DMS 273 (cell line): ENCODE results near the gene IRF6.

Source experiments
- DNase-seq: peaks from one replicate; lab custom pipeline; 2025; ENCODE audit not compliant: unreplicated experiment; lab: John Stamatoyannopoulos, UW

Gene IRF6

DNA sequence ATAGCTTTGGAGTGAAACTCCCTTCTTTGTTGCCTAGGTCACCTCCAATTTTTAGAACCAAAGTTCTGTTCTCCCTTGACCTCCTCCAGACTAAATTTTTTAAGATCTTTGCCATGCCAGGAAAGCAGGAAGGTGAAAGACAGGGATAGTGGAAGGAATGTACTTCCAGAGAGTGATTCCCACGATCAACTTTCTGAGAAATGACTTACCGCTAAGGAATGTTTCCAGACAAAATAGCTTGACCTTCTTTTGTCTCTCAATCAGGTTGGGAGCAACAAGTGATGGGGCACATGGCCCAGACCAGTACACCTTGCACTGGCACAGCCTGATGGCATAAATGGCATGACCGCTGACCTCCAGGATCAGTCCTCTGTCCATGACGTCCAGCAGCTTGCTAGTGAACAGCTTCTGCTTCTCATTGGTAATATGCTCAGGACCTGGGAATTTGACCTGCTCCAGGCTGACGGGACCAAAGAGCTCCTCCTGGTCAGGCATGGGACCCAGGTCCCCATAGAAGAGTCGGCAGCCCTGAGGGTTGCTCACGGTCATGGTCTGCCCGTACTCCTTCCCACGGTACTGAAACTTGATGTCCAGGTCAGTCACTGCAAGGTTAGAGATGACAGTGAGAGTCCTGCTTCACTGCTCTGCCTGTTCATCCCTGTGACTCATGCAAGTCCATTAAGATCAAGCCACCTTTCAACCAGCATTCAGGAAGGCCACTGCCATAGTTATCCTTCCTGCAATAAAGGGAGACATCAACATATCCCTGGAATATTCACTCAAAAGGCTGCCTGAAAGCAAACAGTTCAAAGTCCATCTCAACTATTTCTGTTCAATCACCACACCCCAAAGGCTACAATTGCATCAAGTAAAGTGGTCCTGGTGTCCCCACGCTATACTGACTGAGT is 15.4 kb downstream of the IRF6 start:
- no peak for DNase-seq

GRCh38 chr1:209789245-209789644 is 16.7 kb downstream of the IRF6 start:
- no peak for DNase-seq

DNA sequence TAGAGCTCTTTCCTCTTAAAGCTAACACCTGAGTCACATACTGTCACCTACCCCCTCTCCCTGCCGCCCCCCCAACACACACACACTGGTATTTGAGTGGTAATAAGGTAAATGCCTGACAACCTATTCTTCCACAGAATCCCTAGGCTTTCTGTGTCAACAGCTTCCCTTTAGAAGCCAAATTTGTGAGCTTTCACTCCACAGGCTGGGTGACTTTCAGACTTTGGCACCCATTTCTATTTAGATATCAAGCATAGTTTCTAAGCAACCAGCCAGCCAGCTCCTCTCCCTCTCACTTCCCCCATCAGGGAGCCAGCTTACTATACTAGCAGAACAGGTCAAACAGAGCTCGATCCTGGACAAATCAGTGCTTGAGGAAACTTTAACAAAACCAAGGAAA is 18.4 kb downstream of the IRF6 start:
- DNase-seq: peak; percentile 26

GRCh38 chr1:209786146-209786545 is 19.8 kb downstream of the IRF6 start:
- DNase-seq: peak; percentile 26

DNA sequence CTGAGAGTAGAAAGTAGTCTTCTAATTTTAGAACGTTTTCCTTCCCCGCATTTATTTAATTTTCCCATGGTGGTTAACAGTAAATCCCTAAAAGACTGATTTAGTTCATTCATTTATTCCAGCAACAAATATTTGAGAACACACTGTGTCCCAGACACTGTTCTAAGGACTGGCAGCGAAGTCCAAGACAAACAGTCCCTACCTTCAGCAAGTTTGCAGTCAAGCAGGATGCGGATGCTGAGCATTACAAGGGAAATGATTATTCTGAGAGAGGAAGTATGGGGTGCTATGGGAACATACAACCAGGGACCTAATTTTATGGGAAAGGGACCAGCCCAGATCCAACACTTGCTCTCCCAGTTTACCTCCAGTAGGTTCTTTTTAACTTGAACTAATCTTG is 20.4 kb downstream of the IRF6 start:
- no peak for DNase-seq

- DNase-seq: peak; percentile 100
Observed at GRCh38 chr1:209784265-209785169, 21.4 kb downstream of the IRF6 start, which contains the start of gene C1orf74. TSS of gene C1orf74 (minus strand) at chr1:209784559. CDS start at chr1:209783634, 925 bp downstream.

DNA sequence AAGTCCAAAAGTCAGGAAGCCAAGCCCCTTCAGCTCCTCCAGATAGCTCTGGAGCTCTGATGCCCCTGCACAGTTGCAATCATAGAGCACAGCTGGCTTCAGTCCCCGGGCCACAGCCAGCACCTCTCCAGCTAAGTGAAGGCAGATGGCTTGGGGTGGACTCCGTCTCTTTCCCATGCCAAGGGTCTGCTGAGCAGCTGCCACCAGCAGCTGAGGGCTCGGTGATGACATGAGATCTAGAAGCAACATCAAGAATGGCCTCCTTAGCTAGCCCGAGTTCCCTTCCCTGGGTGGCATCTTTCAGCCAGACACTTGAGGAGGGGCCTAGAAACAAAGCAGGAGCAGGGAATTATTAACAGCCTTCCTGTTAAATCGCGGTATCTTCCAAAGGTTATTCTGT is 22.6 kb downstream of the IRF6 start:
- peak; percentile 87 for DNase-seq

- DNase-seq: no peak
Observed at GRCh38 chr1:209780268-209780667, 25.7 kb downstream of the IRF6 start.

DNA sequence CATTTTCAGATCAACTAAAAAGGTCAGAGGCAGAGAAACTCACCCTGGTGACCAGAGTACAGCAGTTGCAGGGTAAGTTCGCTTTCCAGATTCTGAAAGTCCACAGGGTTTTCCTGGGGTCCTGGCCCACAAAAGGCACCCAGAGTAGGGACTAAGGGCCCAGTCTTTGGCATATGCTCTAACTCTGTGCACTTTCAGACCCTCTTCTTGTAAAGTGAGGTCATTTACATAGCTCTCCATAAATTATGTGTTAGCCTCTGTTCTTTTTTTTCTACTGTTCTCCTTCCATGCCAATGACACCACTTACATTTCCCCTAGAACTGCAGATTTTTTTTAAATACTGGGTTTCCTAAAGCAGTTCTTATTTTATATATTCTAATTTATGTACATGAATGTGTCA is 27.8 kb downstream of the IRF6 start:
- no peak for DNase-seq

GRCh38 chr1:209777587-209777986 is 28.4 kb downstream of the IRF6 start:
- DNase-seq: no peak

DNA sequence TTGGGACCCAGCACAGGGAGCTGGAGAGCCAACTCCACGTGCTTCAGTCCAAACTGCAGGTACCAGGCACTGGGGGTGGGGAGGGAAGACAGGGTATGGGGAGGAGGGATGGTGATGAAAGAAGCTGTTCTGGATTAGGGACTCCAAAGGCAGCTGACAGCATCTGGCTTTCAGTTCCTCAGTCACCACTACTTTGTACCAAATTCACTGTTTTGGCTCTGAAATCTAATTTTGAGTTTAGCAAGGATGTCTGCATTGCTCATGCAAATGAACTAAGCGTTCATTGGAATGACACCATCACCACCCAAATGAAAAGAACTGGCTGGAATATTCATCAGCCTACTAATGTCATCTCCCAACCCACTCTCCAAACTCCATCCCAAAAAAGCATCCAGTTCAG is 30.3 kb downstream of the IRF6 start:
- DNase-seq: no peak

- no peak for DNase-seq
Observed at GRCh38 chr1:209774592-209774991, 31.4 kb downstream of the IRF6 start.

- no peak for DNase-seq
Observed at GRCh38 chr1:209772126-209772525, 33.8 kb downstream of the IRF6 start.

DNA sequence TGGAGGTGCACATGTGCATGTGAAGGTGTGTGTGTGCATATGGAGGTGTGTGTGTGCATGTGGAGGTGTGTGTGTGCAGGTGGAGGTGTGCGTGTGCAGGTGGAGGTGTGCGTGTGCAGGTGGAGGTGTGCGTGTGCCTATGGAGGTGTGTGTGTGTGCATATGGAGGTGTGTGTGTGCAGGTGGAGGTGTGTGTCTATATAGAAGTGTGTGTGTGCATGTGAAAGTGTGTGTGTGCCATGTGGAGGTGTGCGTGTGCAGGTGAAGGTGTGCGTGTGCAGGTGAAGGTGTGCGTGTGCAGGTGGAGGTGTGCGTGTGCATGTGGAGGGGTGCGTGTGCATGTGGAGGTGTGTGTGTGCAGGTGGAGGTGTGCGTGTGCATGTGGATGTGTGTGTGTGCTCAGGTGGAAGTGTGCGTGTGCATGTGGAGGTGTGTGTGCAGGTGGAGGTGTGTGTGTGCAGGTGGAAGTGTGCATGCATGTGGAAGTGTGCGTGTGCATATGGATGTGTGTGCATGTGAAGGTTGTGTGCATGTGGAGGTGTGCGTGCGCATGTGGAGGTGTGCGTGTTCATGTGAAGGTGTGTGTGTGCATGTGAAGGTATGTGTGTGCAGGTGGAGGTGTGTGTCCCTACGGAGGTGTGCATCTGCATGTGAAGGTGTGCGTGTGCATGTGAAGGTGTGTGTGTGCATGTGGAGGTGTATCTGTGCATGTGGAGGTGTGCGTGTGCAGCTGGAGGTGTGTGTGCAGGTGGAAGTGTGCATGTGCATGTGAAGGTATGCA is 35.1 kb downstream of the IRF6 start:
- no peak for DNase-seq

DNA sequence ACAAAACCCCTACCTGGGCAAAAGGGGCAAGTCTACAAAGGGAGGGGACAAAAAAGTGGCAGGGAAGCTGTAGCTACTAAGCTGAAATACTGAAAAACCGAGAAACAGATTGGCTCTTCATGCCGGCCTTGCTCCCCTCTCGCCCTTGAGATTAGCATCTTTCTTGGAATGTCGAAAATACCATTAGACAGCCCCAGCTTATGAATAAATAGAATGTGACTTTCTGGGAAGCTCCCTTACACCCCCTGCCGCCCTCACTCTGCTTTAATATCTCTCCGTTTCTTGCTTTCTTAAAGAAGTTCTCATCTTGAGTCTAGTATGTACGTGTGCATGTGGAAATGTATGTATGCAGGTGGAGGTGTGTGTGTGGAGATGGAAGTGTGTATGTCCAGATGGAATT is 36.0 kb downstream of the IRF6 start:
- no peak for DNase-seq

- no peak for DNase-seq
Observed at GRCh38 chr1:209769171-209769904, 36.6 kb downstream of the IRF6 start.

GRCh38 chr1:209768354-209768774 is 37.6 kb downstream of the IRF6 start:
- DNase-seq: no peak

- no peak for DNase-seq
Observed at GRCh38 chr1:209767706-209768105, 38.2 kb downstream of the IRF6 start.

- no peak for DNase-seq
Observed at GRCh38 chr1:209767096-209767495, 38.8 kb downstream of the IRF6 start.

GRCh38 chr1:209766051-209766450 is 39.9 kb downstream of the IRF6 start:
- DNase-seq: no peak
